ENCODE data around the gene TTC23L. TPM values are rescaled to one million over a fixed set of nuclear protein-coding genes. Genes with fewer than 3 reads are reported as not detected.

Gene TTC23L
- total RNA-seq, 1 donor from 2014 or later, result not detected

- Mint-ChIP-seq H3K27me3 (peaks cover 2% of the 10 kb centered on the region), H3K4me3 (no peak overlapping the region), H3K9me3 (no peaks in the 10 kb centered on the region), H3K4me1 (peaks cover 13% of the 10 kb centered on the region), H3K27ac (no peak overlapping the region), H3K36me3 (ENCODE audit: low read depth) (peaks cover 4% of the 10 kb centered on the region)
- DNase-seq, result no peak
- TF ChIP-seq CTCF (IDR thresholded peaks at IDR 0.05), result no peak
- ChIA-PET POLR2A (no interaction called here), CTCF (no interaction called here)
- ATAC-seq (ENCODE audit: low read depth), result no peak
- intact Hi-C loops (cut with micrococcal nuclease), result no loop called here
Observed at GRCh38 chr5:34842554-34842953, 3.6 kb downstream of the TTC23L start.

GRCh38 chr5:34843497-34843896, 4.5 kb downstream of the TTC23L start:
- TF ChIP-seq CTCF (IDR thresholded peaks at IDR 0.05), result no peak
- Mint-ChIP-seq H3K9me3 (no peaks in the 10 kb centered on the region), H3K27ac (no peak overlapping the region), H3K4me1 (peaks cover 9% of the 10 kb centered on the region), H3K27me3 (peaks cover 3% of the 10 kb centered on the region), H3K4me3 (no peak overlapping the region), H3K36me3 (ENCODE audit: low read depth) (peaks cover 4% of the 10 kb centered on the region)
- no peak for ATAC-seq (ENCODE audit: low read depth)
- ChIA-PET POLR2A (no interaction called here), CTCF (no interaction called here)
- intact Hi-C loops (cut with micrococcal nuclease), result no loop called here
- no peak for DNase-seq

- Mint-ChIP-seq H3K9me3 (no peaks in the 10 kb centered on the region), H3K27ac (no peak overlapping the region), H3K4me1 (peaks cover 5% of the 10 kb centered on the region), H3K27me3 (peaks cover 5% of the 10 kb centered on the region), H3K4me3 (no peak overlapping the region), H3K36me3 (ENCODE audit: low read depth) (peaks cover 2% of the 10 kb centered on the region)
- DNase-seq, result no peak
- TF ChIP-seq CTCF (IDR thresholded peaks at IDR 0.05), result no peak
- ChIA-PET CTCF (no interaction called here), POLR2A (no interaction called here)
- intact Hi-C loops (cut with micrococcal nuclease), result no loop called here
- ATAC-seq (ENCODE audit: low read depth), result no peak
Observed at GRCh38 chr5:34844106-34844505, 5.1 kb downstream of the TTC23L start.

GRCh38 chr5:34844999-34845398, 6.0 kb downstream of the TTC23L start:
- Mint-ChIP-seq H3K27ac (no peak overlapping the region), H3K4me3 (no peak overlapping the region), H3K27me3 (peaks cover 7% of the 10 kb centered on the region), H3K4me1 (no peaks in the 10 kb centered on the region), H3K36me3 (ENCODE audit: low read depth) (no peaks in the 10 kb centered on the region), H3K9me3 (no peaks in the 10 kb centered on the region)
- ATAC-seq (ENCODE audit: low read depth), result no peak
- DNase-seq, result no peak
- intact Hi-C loops (cut with micrococcal nuclease), result no loop called here
- CTCF ChIA-PET, result no interaction called here
- POLR2A ChIA-PET, result interaction anchor here (1.0 to 1.2 kb wide), 2 partner anchors 58 to 85 kb away, joined by 4 to 5 read pairs; partner anchors contain the start of gene DNAJC21
- TF ChIP-seq CTCF (IDR thresholded peaks at IDR 0.05), result no peak

- H3K27me3 Mint-ChIP-seq, result peaks cover 7% of the 10 kb centered on the region
- no peak for TF ChIP-seq CTCF (IDR thresholded peaks at IDR 0.05)
Observed at GRCh38 chr5:34847056-34847455, 8.1 kb downstream of the TTC23L start.

More at GRCh38 chr5:34847056-34847455, 8.1 kb downstream of the TTC23L start:
- ATAC-seq (ENCODE audit: low read depth) (no peak), DNase-seq (no peak)
- Mint-ChIP-seq H3K27ac (no peak overlapping the region), H3K4me1 (no peaks in the 10 kb centered on the region), H3K4me3 (no peak overlapping the region), H3K9me3 (no peaks in the 10 kb centered on the region), H3K36me3 (ENCODE audit: low read depth) (no peaks in the 10 kb centered on the region)
- ChIA-PET CTCF (no interaction called here), POLR2A (no interaction called here)
- intact Hi-C loops (cut with micrococcal nuclease), result no loop called here
